ENCODE data around the gene RIC8A. TPM values are rescaled to one million over a fixed set of nuclear protein-coding genes. Genes with fewer than 3 reads are reported as not detected.

RIC8A gene
- total RNA-seq, 1 donor from 2014 or later: 157 TPM

DNA sequence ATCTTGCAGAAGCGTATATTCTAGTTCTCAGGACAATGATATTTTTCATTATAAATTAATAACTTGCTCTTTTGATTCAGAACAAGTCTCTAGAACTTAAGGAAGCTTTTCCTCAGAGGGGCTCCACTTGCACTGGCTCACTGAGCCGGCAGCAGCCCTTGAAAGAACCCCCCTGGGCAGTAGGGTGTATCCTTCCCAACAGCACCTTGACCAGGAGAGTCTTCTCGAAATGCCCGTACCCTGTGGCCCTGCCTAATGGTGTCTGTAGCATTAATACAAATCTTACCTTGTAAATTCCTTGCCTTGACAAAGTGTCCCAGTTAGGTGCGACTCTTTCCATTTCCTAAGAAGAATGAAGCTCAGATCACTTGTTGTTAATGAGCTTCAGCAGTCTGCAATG lies 42.8 kb downstream of the RIC8A start:
- no peak overlapping the region for H3K4me3 ChIP-seq (ENCODE audit: insufficient read depth, low read depth, low read length)
- Mint-ChIP-seq H3K9me3 (ENCODE audit: unreplicated experiment) (no peaks in the 10 kb centered on the region), H3K4me1 (ENCODE audit: low read depth, unreplicated experiment) (no peaks in the 10 kb centered on the region), H3K36me3 (ENCODE audit: low read depth, unreplicated experiment) (peaks cover 18% of the 10 kb centered on the region), H3K27me3 (ENCODE audit: low read depth, unreplicated experiment) (no peaks in the 10 kb centered on the region), H3K4me3 (ENCODE audit: unreplicated experiment) (no peak overlapping the region), H3K27ac (ENCODE audit: unreplicated experiment) (no peak overlapping the region)
- no peaks in the 10 kb centered on the region for H3K27me3 ChIP-seq (ENCODE audit: insufficient read depth, low read length)
- TF ChIP-seq, protein P1, sequence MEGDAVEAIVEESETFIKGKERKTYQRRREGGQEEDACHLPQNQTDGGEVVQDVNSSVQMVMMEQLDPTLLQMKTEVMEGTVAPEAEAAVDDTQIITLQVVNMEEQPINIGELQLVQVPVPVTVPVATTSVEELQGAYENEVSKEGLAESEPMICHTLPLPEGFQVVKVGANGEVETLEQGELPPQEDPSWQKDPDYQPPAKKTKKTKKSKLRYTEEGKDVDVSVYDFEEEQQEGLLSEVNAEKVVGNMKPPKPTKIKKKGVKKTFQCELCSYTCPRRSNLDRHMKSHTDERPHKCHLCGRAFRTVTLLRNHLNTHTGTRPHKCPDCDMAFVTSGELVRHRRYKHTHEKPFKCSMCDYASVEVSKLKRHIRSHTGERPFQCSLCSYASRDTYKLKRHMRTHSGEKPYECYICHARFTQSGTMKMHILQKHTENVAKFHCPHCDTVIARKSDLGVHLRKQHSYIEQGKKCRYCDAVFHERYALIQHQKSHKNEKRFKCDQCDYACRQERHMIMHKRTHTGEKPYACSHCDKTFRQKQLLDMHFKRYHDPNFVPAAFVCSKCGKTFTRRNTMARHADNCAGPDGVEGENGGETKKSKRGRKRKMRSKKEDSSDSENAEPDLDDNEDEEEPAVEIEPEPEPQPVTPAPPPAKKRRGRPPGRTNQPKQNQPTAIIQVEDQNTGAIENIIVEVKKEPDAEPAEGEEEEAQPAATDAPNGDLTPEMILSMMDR (IDR thresholded peaks at IDR 0.05; ENCODE audit: insufficient read depth, low read depth, low read length): no peak
- no peak for TF ChIP-seq EZH2 (IDR thresholded peaks at IDR 0.05; ENCODE audit: insufficient read depth, low read length)
- H2AFZ ChIP-seq (ENCODE audit: low read depth, low read length): no peak overlapping the region
- H4K20me1 ChIP-seq (ENCODE audit: insufficient read depth, low read length): peaks cover 50% of the 10 kb centered on the region
- no peaks in the 10 kb centered on the region for H3K4me1 ChIP-seq (ENCODE audit: insufficient read depth, low read length)
- H3K4me2 ChIP-seq (ENCODE audit: low read length): no peak overlapping the region
- H3K79me2 ChIP-seq (ENCODE audit: insufficient read depth, low read length): no peaks in the 10 kb centered on the region
- no peak for DNase-seq (ENCODE audit: low read depth)
- peaks cover 67% of the 10 kb centered on the region for H3K36me3 ChIP-seq (ENCODE audit: insufficient read depth, low read length)
- FAIRE-seq: no peak
- H3K27ac ChIP-seq (ENCODE audit: low read depth, low read length): no peak overlapping the region
- H3K9me3 ChIP-seq (ENCODE audit: insufficient read depth, low read depth, low read length): no peaks in the 10 kb centered on the region
- no peak overlapping the region for H3K9ac ChIP-seq (ENCODE audit: low read length)

DNA sequence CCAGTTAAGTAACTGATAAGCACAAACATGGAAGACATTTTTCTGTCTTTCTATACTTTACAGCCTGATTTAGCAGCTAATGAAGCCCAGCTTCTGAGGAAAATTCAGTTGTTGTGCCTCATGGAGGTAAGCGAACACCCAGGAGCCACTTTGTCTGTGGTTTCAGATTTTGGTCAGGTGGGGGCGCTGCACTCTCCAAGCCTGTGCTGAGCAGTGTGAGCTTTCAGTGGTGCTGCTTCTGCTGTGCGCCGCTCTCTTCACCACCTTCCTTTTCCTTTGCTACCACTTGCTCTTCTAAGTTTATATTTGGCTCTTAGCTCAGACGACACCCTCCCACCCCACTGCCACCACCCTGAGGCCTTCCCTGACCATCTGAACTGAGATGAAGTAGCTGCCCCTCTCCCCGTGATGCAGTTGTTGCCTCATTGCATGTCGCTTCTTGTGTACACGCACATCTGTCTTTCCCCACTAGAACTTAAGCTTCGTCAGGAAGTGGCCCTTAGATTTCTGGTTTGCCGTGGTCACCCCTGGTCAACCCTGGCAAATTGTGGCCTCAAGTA lies 43.3 kb downstream of the RIC8A start:
- Histone ChIP-seq H4K20me1 (ENCODE audit: insufficient read depth, low read length) (peaks cover 44% of the 10 kb centered on the region), H3K79me2 (ENCODE audit: insufficient read depth, low read length) (no peaks in the 10 kb centered on the region), H2AFZ (ENCODE audit: low read depth, low read length) (no peak overlapping the region), H3K4me3 (ENCODE audit: insufficient read depth, low read depth, low read length) (no peak overlapping the region), H3K4me1 (ENCODE audit: insufficient read depth, low read length) (no peaks in the 10 kb centered on the region), H3K27ac (ENCODE audit: low read depth, low read length) (no peak overlapping the region), H3K9me3 (ENCODE audit: insufficient read depth, low read depth, low read length) (no peaks in the 10 kb centered on the region), H3K36me3 (ENCODE audit: insufficient read depth, low read length) (peaks cover 63% of the 10 kb centered on the region), H3K9ac (ENCODE audit: low read length) (no peak overlapping the region), H3K4me2 (ENCODE audit: low read length) (no peak overlapping the region), H3K27me3 (ENCODE audit: insufficient read depth, low read length) (no peaks in the 10 kb centered on the region)
- Mint-ChIP-seq H3K27me3 (ENCODE audit: low read depth, unreplicated experiment) (peaks cover 1% of the 10 kb centered on the region), H3K4me3 (ENCODE audit: unreplicated experiment) (peak overlapping the region; percentile 42), H3K27ac (ENCODE audit: unreplicated experiment) (peak overlapping the region; percentile 36), H3K9me3 (ENCODE audit: unreplicated experiment) (no peaks in the 10 kb centered on the region), H3K4me1 (ENCODE audit: low read depth, unreplicated experiment) (no peaks in the 10 kb centered on the region), H3K36me3 (ENCODE audit: low read depth, unreplicated experiment) (peaks cover 18% of the 10 kb centered on the region)
- FAIRE-seq (no peak), DNase-seq (ENCODE audit: low read depth) (no peak)
- TF ChIP-seq, protein P1 (IDR thresholded peaks at IDR 0.05; ENCODE audit: insufficient read depth, low read depth, low read length): peak; percentile 54
- TF ChIP-seq EZH2 (IDR thresholded peaks at IDR 0.05; ENCODE audit: insufficient read depth, low read length): no peak

DNA sequence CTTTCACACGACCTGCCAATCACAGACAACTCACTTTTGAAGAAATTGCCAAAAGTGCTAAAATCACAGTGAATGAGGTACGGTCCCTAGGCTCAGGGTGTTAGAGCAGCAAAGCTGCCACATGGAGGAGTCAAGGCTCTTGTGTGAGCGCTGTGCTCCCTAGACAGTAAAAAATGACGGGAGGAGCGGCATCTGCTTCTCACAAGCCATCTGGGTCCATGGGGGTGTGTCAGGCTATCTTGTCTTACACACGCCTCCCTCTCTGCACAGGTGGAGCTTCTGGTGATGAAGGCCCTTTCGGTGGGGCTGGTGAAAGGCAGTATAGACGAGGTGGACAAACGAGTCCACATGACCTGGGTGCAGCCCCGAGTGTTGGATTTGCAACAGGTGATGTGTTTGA lies 44.0 kb downstream of the RIC8A start:
- Histone ChIP-seq H3K36me3 (ENCODE audit: insufficient read depth, low read length) (peaks cover 57% of the 10 kb centered on the region), H3K4me3 (ENCODE audit: insufficient read depth, low read depth, low read length) (no peak overlapping the region), H3K4me1 (ENCODE audit: insufficient read depth, low read length) (no peaks in the 10 kb centered on the region), H3K27ac (ENCODE audit: low read depth, low read length) (no peak overlapping the region), H3K79me2 (ENCODE audit: insufficient read depth, low read length) (no peaks in the 10 kb centered on the region), H3K4me2 (ENCODE audit: low read length) (no peak overlapping the region), H4K20me1 (ENCODE audit: insufficient read depth, low read length) (peaks cover 39% of the 10 kb centered on the region), H3K27me3 (ENCODE audit: insufficient read depth, low read length) (no peaks in the 10 kb centered on the region), H3K9ac (ENCODE audit: low read length) (no peak overlapping the region), H2AFZ (ENCODE audit: low read depth, low read length) (no peak overlapping the region), H3K9me3 (ENCODE audit: insufficient read depth, low read depth, low read length) (no peaks in the 10 kb centered on the region)
- H3K4me3 Mint-ChIP-seq (ENCODE audit: unreplicated experiment): no peak overlapping the region
- H3K9me3 Mint-ChIP-seq (ENCODE audit: unreplicated experiment): no peaks in the 10 kb centered on the region
- no peak for FAIRE-seq
- peaks cover 16% of the 10 kb centered on the region for H3K36me3 Mint-ChIP-seq (ENCODE audit: low read depth, unreplicated experiment)
- TF ChIP-seq EZH2 (IDR thresholded peaks at IDR 0.05; ENCODE audit: insufficient read depth, low read length): no peak
- TF ChIP-seq, protein P1 (IDR thresholded peaks at IDR 0.05; ENCODE audit: insufficient read depth, low read depth, low read length): no peak
- peaks cover 2% of the 10 kb centered on the region for H3K27me3 Mint-ChIP-seq (ENCODE audit: low read depth, unreplicated experiment)
- no peak overlapping the region for H3K27ac Mint-ChIP-seq (ENCODE audit: unreplicated experiment)
- DNase-seq (ENCODE audit: low read depth): no peak
- no peaks in the 10 kb centered on the region for H3K4me1 Mint-ChIP-seq (ENCODE audit: low read depth, unreplicated experiment)
